ENCODE results near the gene NFS1.

DNA sequence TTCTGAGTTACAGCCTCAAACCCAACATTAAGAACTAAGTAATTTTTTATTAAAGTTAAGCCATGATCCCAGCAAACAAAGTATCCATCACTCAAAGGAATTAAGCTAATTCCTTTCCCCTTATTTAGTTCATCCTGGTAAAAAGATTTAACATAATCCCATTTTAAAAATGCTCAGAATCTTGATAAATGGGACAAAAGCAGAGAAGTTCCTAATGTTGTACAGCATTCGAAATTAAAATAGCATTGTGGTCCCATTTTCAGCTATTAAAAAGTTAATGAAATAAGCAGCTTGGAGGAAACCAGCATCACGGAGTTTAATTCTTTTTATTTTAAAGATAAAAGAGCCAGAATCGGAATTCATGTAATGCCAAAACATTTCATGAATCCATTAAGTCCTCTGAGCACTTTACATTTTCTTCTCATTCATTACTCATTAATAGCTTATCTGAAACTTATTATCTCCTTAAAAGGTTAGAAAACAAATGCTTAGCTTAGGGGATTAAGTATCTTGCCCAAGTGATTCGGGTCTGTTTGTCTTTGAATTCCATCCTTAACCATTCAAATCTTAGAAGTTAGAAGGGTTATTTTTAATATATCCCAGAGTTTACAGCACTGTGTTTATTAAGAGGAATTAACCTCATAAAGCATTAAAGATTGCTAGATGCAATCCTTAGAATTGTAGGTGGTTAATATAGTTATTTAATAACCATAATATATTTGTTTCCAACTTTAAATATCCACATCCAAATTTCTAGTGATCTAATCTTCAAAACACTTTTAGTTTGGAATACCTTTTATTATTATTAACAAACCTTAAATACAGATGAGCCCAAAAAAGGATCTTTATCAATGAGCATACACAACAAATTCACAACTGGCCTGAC, 31.7 kb upstream of the NFS1 start:
- TF ChIP-seq RAD21 (IDR thresholded peaks at IDR 0.05; ENCODE audit: low read length) (no peak), SMC3 (IDR thresholded peaks at IDR 0.05; ENCODE audit: low read depth, low read length) (no peak), MXI1 (IDR thresholded peaks at IDR 0.05; ENCODE audit: borderline replicate concordance, low read depth, low read length) (no peak), MAZ (IDR thresholded peaks at IDR 0.05; ENCODE audit: borderline replicate concordance, low read depth, low read length) (no peak), RCOR1 (IDR thresholded peaks at IDR 0.05; ENCODE audit: insufficient replicate concordance, low read length) (no peak), POLR2A (IDR thresholded peaks at IDR 0.05; ENCODE audit: low read depth, low read length) (no peak), NFE2L2 (IDR thresholded peaks at IDR 0.05; ENCODE audit: low read depth, low read length) (no peak), MAFK (IDR thresholded peaks at IDR 0.05; ENCODE audit: low read depth, low read length) (no peak), FOS (IDR thresholded peaks at IDR 0.05; ENCODE audit: low read depth, low read length) (no peak), CEBPB (IDR thresholded peaks at IDR 0.05; ENCODE audit: low read depth, low read length) (no peak), BHLHE40 (IDR thresholded peaks at IDR 0.05; ENCODE audit: low read depth, low read length) (no peak)
- TF ChIP-seq, protein P1, sequence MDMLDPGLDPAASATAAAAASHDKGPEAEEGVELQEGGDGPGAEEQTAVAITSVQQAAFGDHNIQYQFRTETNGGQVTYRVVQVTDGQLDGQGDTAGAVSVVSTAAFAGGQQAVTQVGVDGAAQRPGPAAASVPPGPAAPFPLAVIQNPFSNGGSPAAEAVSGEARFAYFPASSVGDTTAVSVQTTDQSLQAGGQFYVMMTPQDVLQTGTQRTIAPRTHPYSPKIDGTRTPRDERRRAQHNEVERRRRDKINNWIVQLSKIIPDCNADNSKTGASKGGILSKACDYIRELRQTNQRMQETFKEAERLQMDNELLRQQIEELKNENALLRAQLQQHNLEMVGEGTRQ (IDR thresholded peaks at IDR 0.05; ENCODE audit: low read depth, low read length), result no peak
- TF ChIP-seq, protein P2, sequence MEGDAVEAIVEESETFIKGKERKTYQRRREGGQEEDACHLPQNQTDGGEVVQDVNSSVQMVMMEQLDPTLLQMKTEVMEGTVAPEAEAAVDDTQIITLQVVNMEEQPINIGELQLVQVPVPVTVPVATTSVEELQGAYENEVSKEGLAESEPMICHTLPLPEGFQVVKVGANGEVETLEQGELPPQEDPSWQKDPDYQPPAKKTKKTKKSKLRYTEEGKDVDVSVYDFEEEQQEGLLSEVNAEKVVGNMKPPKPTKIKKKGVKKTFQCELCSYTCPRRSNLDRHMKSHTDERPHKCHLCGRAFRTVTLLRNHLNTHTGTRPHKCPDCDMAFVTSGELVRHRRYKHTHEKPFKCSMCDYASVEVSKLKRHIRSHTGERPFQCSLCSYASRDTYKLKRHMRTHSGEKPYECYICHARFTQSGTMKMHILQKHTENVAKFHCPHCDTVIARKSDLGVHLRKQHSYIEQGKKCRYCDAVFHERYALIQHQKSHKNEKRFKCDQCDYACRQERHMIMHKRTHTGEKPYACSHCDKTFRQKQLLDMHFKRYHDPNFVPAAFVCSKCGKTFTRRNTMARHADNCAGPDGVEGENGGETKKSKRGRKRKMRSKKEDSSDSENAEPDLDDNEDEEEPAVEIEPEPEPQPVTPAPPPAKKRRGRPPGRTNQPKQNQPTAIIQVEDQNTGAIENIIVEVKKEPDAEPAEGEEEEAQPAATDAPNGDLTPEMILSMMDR (conservative IDR thresholded peaks at IDR 0.05; ENCODE audit: low read depth, low read length), result no peak
- TF ChIP-seq, protein P3, sequence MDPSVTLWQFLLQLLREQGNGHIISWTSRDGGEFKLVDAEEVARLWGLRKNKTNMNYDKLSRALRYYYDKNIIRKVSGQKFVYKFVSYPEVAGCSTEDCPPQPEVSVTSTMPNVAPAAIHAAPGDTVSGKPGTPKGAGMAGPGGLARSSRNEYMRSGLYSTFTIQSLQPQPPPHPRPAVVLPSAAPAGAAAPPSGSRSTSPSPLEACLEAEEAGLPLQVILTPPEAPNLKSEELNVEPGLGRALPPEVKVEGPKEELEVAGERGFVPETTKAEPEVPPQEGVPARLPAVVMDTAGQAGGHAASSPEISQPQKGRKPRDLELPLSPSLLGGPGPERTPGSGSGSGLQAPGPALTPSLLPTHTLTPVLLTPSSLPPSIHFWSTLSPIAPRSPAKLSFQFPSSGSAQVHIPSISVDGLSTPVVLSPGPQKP (IDR thresholded peaks at IDR 0.05; ENCODE audit: borderline replicate concordance, low read depth, low read length), result no peak
